GM12878 (cell line): ENCODE data around the gene ENDOU. TPM values are rescaled to one million over a fixed set of nuclear protein-coding genes. Genes with fewer than 3 reads are reported as not detected.

Experiments
- ATAC-seq: fragments of 200-7000 bp; cut with Tn5 transposase; 3 replicates; pipeline ENCODE4 v1.9.1; 2020; ENCODE audit warnings: mild to moderate bottlenecking, moderate library complexity
- BruUV-seq: library from RNA; stranded (reverse); fragments of 400-500 nt; replicated peaks from 2 replicates; lab custom pipeline; 2021; lab: Mats Ljungman, UMichigan
- CTCF ChIA-PET: fragments of 300-600 bp; sonication (Branson Sonifier 250); formaldehyde crosslinking; extraction: SDS; loops from one replicate; lab custom pipeline; 2021; ENCODE audit warnings: inconsistent platforms; lab: Yijun Ruan, JAX
- POLR2A ChIA-PET: fragments of 350-600 bp; formaldehyde crosslinking; extraction: SDS; loops from one replicate; lab custom pipeline; 2021; ENCODE audit warnings: inconsistent platforms; lab: Charles Lee
- RAD21 ChIA-PET: fragments of 300-600 bp; sonication (Branson Sonifier 250); formaldehyde crosslinking; loops from one replicate; lab custom pipeline; 2023; ENCODE audit warnings: antibody characterized with exemption; ENCODE audit not compliant: unreplicated experiment; lab: Charles Lee
- SMC1A ChIA-PET: fragments of 300-600 bp; sonication (Branson Sonifier 250); formaldehyde crosslinking; loops from one replicate; lab custom pipeline; 2023; ENCODE audit not compliant: unreplicated experiment, uncharacterized antibody; lab: Charles Lee
- DNase-seq: peaks from one replicate; pipeline ENCODE4 v3.0.0-alpha.2; 2011; ENCODE audit warnings: low read depth, low spot score
- FAIRE-seq: peaks from 3 replicates; lab custom pipeline; 2011; peaks lifted over from hg19 to GRCh38; lab: Jason Lieb, UNC
- H2AFZ ChIP-seq: 2 replicates; pipeline ENCODE4 v1.6.0; 2011; ENCODE audit warnings: low read depth, low read length, control low read depth; ENCODE audit not compliant: control insufficient read depth
- H3K27ac ChIP-seq: 2 replicates; pipeline ENCODE4 v1.5.1; 2011; ENCODE audit warnings: control low read depth; ENCODE audit not compliant: control insufficient read depth, insufficient read depth
- H3K27me3 ChIP-seq, 2 experiments: replicated peaks in 1 of 2; 2 replicates each; pipeline versions ENCODE4 v1.6.0 to v1.6.1; 2011; ENCODE audit warnings: low read length in 1 of 2; ENCODE audit not compliant: control insufficient read depth in 2 of 2, insufficient read depth in 2 of 2
- H3K36me3 ChIP-seq, 2 experiments: 2 replicates each; pipeline ENCODE4 v1.5.1; 2011; ENCODE audit warnings: low read length in 1 of 2; ENCODE audit not compliant: control insufficient read depth in 2 of 2, insufficient read depth in 2 of 2
- H3K4me1 ChIP-seq: 2 replicates; pipeline ENCODE4 v1.6.1; 2011; ENCODE audit warnings: mild to moderate bottlenecking, low read length, moderate library complexity, mixed read lengths; ENCODE audit not compliant: control insufficient read depth, insufficient read depth
- H3K4me2 ChIP-seq: 2 replicates; pipeline ENCODE4 v1.6.0; 2011; ENCODE audit warnings: control low read depth; ENCODE audit not compliant: control insufficient read depth, insufficient read depth
- H3K4me3 ChIP-seq: fragments of 200-600 bp; sonication (generic); 2 replicates; pipeline ENCODE4 v1.5.1; 2016
- H3K79me2 ChIP-seq: 2 replicates; pipeline ENCODE4 v1.6.0; 2011; ENCODE audit warnings: low read length; ENCODE audit not compliant: control insufficient read depth, insufficient read depth
- H3K9ac ChIP-seq: 2 replicates; pipeline ENCODE4 v1.8.0; 2011; ENCODE audit warnings: low read length, control low read depth, mixed read lengths; ENCODE audit not compliant: control insufficient read depth, insufficient read depth
- H3K9me3 ChIP-seq: replicated peaks from 3 replicates; pipeline ENCODE4 v1.5.1; 2011; ENCODE audit warnings: mild to moderate bottlenecking, low read length; ENCODE audit not compliant: control insufficient read depth, insufficient read depth
- H4K20me1 ChIP-seq: 2 replicates; pipeline ENCODE4 v1.6.0; 2011; ENCODE audit not compliant: control insufficient read depth, insufficient read depth
- PAX5 ChIP-seq: IDR thresholded peaks from 2 replicates; pipeline ENCODE4 v1.6.1; 2011; ENCODE audit warnings: low read depth, low read length, borderline replicate concordance
- WGBS: methylation state at CpG from one replicate; pipeline ENCODE4 v1.1.6; 2016; ENCODE audit warnings: low lambda C conversion rate; ENCODE audit not compliant: insufficient replicate concordance, insufficient coverage; ENCODE audit errors: missing lambda C conversion rate; 5-methylcytosine and 5-hydroxymethylcytosine counted together
- in situ Hi-C: fragments of 300-500 bp; cut with MboI; formaldehyde crosslinking; loops from 9 replicates; pipeline ENCODE4 v1.14.3; 2018; ENCODE audit warnings: mixed read lengths
- intact Hi-C: fragments of 100-400 bp; cut with micrococcal nuclease; formaldehyde crosslinking; loops from one replicate; pipeline ENCODE4 v1.14.2; 2022; ENCODE audit not compliant: unreplicated experiment
- polyA plus RNA-seq, 11 experiments: library from polyadenylated mRNA; depleted of rRNA in 4 of 11; unstranded in 6 of 11; stranded (reverse) in 5 of 11; fragments of >200 nt; fragmentation: Nextera tagmentation in 4 of 11; fragmentation: Illumina TruSeq in 1 of 11; extraction: Ambion mirVana in 4 of 11; extraction: Trizol in 1 of 11; gene quantifications; 1 replicate in 1 of 11; 2 replicates in 10 of 11; pipeline versions ENCODE4 v1.2.1 to v1.2.3, GENCODE V29; 2011 to 2016; ENCODE audit warnings: inconsistent platforms in 2 of 11, missing spikeins in 2 of 11, low read depth in 1 of 11
- total RNA-seq, 4 experiments: library from RNA; depleted of rRNA in 3 of 4; stranded (reverse); fragments of >200 nt in 3 of 4; fragmentation: Illumina TruSeq in 1 of 4; extraction: Trizol in 1 of 4; gene quantifications; 2 replicates each; pipeline versions ENCODE4 v1.2.1 to v1.2.3, GENCODE V29; 2013 to 2021
- TF ChIP-seq, protein P1 (sequence below): fragments of 450-650 bp; formaldehyde crosslinking; IDR thresholded peaks from 2 replicates; pipeline ENCODE4 v1.5.0; 2022; ENCODE audit warnings: mild to moderate bottlenecking, missing genetic modification characterization
- TF ChIP-seq, protein P2 (sequence below): fragments of 450-650 bp; IDR thresholded peaks from 2 replicates; pipeline ENCODE4 v1.6.1; 2018; ENCODE audit warnings: borderline replicate concordance, mild to moderate bottlenecking; ENCODE audit not compliant: partially characterized antibody

The ENDOU gene
- total and polyA plus RNA-seq, 10 of the 15 experiments (the other 5 are each of a cell fraction or from before 2014, with no cell fraction given): 0.03 to 0.17 (median 0.10) TPM; not detected in 4

DNA sequence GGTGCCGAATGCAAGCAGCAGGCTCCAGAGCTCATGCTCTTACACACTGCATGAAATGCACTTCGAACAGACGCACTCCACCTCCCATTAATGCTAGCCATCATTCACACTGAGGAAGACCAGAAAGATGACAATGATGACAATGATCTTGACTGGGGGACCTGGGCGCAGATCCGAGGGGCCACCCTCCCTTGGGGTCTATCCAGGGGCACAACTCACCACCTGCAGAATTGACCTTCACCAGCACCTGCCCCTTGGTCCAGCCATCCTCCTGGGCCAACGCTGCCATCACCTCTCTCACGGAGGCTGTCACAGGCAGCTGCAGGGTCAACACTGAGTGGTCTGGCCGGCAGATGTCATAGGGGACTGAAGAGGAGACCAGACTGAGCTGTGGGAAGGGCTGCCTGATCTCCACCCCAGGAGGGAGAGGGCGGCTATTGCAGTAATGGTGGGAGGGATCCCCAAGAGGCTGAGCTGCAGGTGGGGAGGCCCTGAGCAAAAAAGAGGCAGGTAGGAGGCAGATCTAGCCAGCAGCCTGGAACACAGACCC lies 18.1 kb upstream of the ENDOU start:
- Histone ChIP-seq H3K4me3 (no peak overlapping the region), H3K9me3 (no peaks in the 10 kb centered on the region), H2AFZ (no peak overlapping the region), H3K27me3 (no peaks in the 10 kb centered on the region), H3K4me1 (peaks cover 30% of the 10 kb centered on the region), H3K4me2 (no peak overlapping the region), H3K79me2 (no peaks in the 10 kb centered on the region), H3K27ac (no peak overlapping the region), H4K20me1 (no peaks in the 10 kb centered on the region), H3K36me3 (no peaks in the 10 kb centered on the region), H3K9ac (no peak overlapping the region)
- SMC1A ChIA-PET: interaction anchor here (0.8 to 10.3 kb wide), 22 partner anchors 8 to 711 kb away, joined by 3 to 277 read pairs (median 4); partner anchors contain the start of genes ENDOU, RAPGEF3, RPAP3 and SLC48A1
- 46% methylated on average over 9 of the region's 9 CpGs for WGBS
- POLR2A ChIA-PET: interaction anchor here (1.2 to 5.5 kb wide), 4 partner anchors 11 to 32 kb away, joined by 4 to 40 read pairs (median 10); partner anchors contain the start of gene RAPGEF3
- in situ Hi-C loops: no loop called here
- DNase-seq: no peak
- CTCF ChIA-PET: interaction anchor here (0.8 to 10.4 kb wide), 25 partner anchors 11 to 875 kb away, joined by 3 to 814 read pairs (median 8); partner anchors contain the start of genes ENDOU, RAPGEF3, RPAP3 and SLC48A1
- RAD21 ChIA-PET: interaction anchor here (0.8 to 7.8 kb wide), 17 partner anchors 10 to 97 kb away, joined by 3 to 327 read pairs (median 9); partner anchors contain the start of genes ENDOU, RAPGEF3, RPAP3 and SLC48A1
- BruUV-seq: no TSS peak
- FAIRE-seq: no peak
- no peak for ATAC-seq
- TF ChIP-seq PAX5: no peak
- TF ChIP-seq, protein P1, sequence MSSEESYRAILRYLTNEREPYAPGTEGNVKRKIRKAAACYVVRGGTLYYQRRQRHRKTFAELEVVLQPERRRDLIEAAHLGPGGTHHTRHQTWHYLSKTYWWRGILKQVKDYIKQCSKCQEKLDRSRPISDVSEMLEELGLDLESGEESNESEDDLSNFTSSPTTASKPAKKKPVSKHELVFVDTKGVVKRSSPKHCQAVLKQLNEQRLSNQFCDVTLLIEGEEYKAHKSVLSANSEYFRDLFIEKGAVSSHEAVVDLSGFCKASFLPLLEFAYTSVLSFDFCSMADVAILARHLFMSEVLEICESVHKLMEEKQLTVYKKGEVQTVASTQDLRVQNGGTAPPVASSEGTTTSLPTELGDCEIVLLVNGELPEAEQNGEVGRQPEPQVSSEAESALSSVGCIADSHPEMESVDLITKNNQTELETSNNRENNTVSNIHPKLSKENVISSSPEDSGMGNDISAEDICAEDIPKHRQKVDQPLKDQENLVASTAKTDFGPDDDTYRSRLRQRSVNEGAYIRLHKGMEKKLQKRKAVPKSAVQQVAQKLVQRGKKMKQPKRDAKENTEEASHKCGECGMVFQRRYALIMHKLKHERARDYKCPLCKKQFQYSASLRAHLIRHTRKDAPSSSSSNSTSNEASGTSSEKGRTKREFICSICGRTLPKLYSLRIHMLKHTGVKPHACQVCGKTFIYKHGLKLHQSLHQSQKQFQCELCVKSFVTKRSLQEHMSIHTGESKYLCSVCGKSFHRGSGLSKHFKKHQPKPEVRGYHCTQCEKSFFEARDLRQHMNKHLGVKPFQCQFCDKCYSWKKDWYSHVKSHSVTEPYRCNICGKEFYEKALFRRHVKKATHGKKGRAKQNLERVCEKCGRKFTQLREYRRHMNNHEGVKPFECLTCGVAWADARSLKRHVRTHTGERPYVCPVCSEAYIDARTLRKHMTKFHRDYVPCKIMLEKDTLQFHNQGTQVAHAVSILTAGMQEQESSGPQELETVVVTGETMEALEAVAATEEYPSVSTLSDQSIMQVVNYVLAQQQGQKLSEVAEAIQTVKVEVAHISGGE (CRISPR knock-in tag): no peak
- TF ChIP-seq, protein P2, sequence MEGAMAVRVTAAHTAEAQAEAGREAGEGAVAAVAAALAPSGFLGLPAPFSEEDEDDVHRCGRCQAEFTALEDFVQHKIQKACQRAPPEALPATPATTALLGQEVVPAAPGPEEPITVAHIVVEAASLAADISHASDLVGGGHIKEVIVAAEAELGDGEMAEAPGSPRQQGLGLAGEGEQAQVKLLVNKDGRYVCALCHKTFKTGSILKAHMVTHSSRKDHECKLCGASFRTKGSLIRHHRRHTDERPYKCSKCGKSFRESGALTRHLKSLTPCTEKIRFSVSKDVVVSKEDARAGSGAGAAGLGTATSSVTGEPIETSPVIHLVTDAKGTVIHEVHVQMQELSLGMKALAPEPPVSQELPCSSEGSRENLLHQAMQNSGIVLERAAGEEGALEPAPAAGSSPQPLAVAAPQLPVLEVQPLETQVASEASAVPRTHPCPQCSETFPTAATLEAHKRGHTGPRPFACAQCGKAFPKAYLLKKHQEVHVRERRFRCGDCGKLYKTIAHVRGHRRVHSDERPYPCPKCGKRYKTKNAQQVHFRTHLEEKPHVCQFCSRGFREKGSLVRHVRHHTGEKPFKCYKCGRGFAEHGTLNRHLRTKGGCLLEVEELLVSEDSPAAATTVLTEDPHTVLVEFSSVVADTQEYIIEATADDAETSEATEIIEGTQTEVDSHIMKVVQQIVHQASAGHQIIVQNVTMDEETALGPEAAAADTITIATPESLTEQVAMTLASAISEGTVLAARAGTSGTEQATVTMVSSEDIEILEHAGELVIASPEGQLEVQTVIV: no peak
- TF ChIP-seq, all 136 proteins: peak for 0
- intact Hi-C loops: no loop called here
